K562 (cell line): ENCODE measurements around the gene TP53I3. TPM values are rescaled to one million over a fixed set of nuclear protein-coding genes. Genes with fewer than 3 reads are reported as not detected.

Experiments used
- ATAC-seq: fragments of 200-7000 bp; cut with Tn5 transposase; 3 replicates; pipeline ENCODE4 v1.9.1; 2020; ENCODE audit warnings: moderate library complexity
- BruUV-seq: library from RNA; stranded (reverse); fragments of 400-500 nt; replicated peaks from 2 replicates; lab custom pipeline; 2021; lab: Mats Ljungman, UMichigan
- CTCF ChIA-PET: fragments of 300-600 bp; formaldehyde crosslinking; extraction: SDS; loops from one replicate; lab custom pipeline; 2021; ENCODE audit warnings: low intra/inter-chr PET ratio; lab: Yijun Ruan, JAX
- POLR2A ChIA-PET: fragments of 300-600, 350-650 bp; sonication (Branson Sonifier 250); formaldehyde crosslinking; extraction: SDS; loops from one replicate; lab custom pipeline; 2021; ENCODE audit warnings: antibody characterized with exemption, inconsistent platforms; lab: Yijun Ruan, JAX
- DNase-seq, 4 experiments: peaks; one replicate each; pipeline versions ENCODE4 v3.0.0 to v3.0.0-alpha.2; 2011 to 2018; ENCODE audit warnings: low spot score in 3 of 4, mixed read lengths in 3 of 4; ENCODE audit errors: extremely low read depth in 1 of 4
- FAIRE-seq: peaks from 2 replicates; lab custom pipeline; 2011; peaks lifted over from hg19 to GRCh38; lab: Jason Lieb, UNC
- H2AFZ ChIP-seq: 2 replicates; pipeline ENCODE4 v1.6.0; 2011; ENCODE audit warnings: low read depth, low read length, control low read depth, inconsistent platforms
- H3K27ac ChIP-seq: fragments of 200-600 bp; 3 replicates; pipeline ENCODE4 v1.8.0; 2011; ENCODE audit warnings: low read depth, mild to moderate bottlenecking, control low read depth, inconsistent platforms, low read length, moderate library complexity, mixed read lengths; ENCODE audit errors: extremely low read depth
- H3K27me3 ChIP-seq, 2 experiments: fragments of 300-600 bp in 1 of 2; 2 replicates in 1 of 2; 3 replicates in 1 of 2; pipeline versions ENCODE4 v1.6.0 to v1.8.0; 2011; ENCODE audit warnings: inconsistent platforms in 2 of 2, low read length in 2 of 2, mild to moderate bottlenecking in 1 of 2, mixed read lengths in 1 of 2, moderate library complexity in 1 of 2; ENCODE audit not compliant: control insufficient read depth in 2 of 2, insufficient read depth in 2 of 2
- H3K36me3 ChIP-seq: fragments of 300-600 bp; 3 replicates; pipeline ENCODE4 v1.8.0; 2011; ENCODE audit warnings: mild to moderate bottlenecking, low read length, inconsistent platforms; ENCODE audit not compliant: control insufficient read depth, insufficient read depth
- H3K4me1 ChIP-seq, 2 experiments: fragments of 200-600 bp in 1 of 2; replicated peaks in 1 of 2; 2 replicates in 1 of 2; 3 replicates in 1 of 2; pipeline versions ENCODE4 v1.5.1 to v1.8.0; 2011; ENCODE audit warnings: inconsistent platforms in 2 of 2, low read length in 2 of 2, mild to moderate bottlenecking in 1 of 2, mixed read lengths in 1 of 2, moderate library complexity in 1 of 2; ENCODE audit not compliant: control insufficient read depth in 2 of 2, insufficient read depth in 2 of 2
- H3K4me2 ChIP-seq: 2 replicates; pipeline ENCODE4 v1.6.1; 2011; ENCODE audit warnings: low read length, control low read depth, inconsistent platforms, mixed read lengths; ENCODE audit not compliant: insufficient read depth
- H3K4me3 ChIP-seq: fragments of 200-600 bp; sonication (generic), shearing (Covaris generic); 2 replicates; pipeline ENCODE4 v1.5.1; 2016; ENCODE audit warnings: control low read depth, inconsistent platforms
- H3K79me2 ChIP-seq: fragments of 200-600 bp; 3 replicates; pipeline ENCODE4 v1.8.0; 2011; ENCODE audit warnings: low read length, inconsistent platforms; ENCODE audit not compliant: control insufficient read depth, insufficient read depth
- H3K9ac ChIP-seq, 2 experiments: 2 replicates each; pipeline versions ENCODE4 v1.6.0 to v1.6.1; 2011; ENCODE audit warnings: low read depth in 2 of 2, low read length in 2 of 2, control low read depth in 1 of 2, inconsistent platforms in 1 of 2, mild to moderate bottlenecking in 1 of 2, mixed read lengths in 1 of 2; ENCODE audit not compliant: insufficient read depth in 1 of 2
- H3K9me1 ChIP-seq: one replicate; pipeline ENCODE4 v1.6.0; 2011; ENCODE audit warnings: inconsistent platforms, mild to moderate bottlenecking, low read length, moderate library complexity; ENCODE audit not compliant: control insufficient read depth, insufficient read depth
- H3K9me3 ChIP-seq: replicated peaks from 2 replicates; pipeline ENCODE4 v1.5.1; 2011; ENCODE audit warnings: low read depth, low read length, inconsistent platforms; ENCODE audit not compliant: control insufficient read depth, insufficient read depth
- H4K20me1 ChIP-seq: replicated peaks from 2 replicates; pipeline ENCODE4 v1.6.1; 2011; ENCODE audit warnings: low read length, inconsistent platforms, mixed read lengths; ENCODE audit not compliant: control insufficient read depth, insufficient read depth
- CBFA2T3 ChIP-seq: fragments of 450-650 bp; IDR thresholded peaks from 2 replicates; pipeline ENCODE4 v1.6.1; 2017
- CEBPB ChIP-seq: fragments of 450-650 bp; IDR thresholded peaks from 2 replicates; pipeline ENCODE4 v1.6.1; 2016; ENCODE audit warnings: missing genetic modification characterization, missing compliant biosample characterization
- CTBP1 ChIP-seq: fragments of 450-650 bp; IDR thresholded peaks from 2 replicates; pipeline ENCODE4 v1.6.1; 2016; ENCODE audit warnings: borderline replicate concordance
- ELF1 ChIP-seq: fragments of 200-800 bp; sonication (Bioruptor generic); IDR thresholded peaks from 2 replicates; pipeline ENCODE4 v1.6.1; 2016; ENCODE audit warnings: missing genetic modification characterization, missing compliant biosample characterization
- ESRRA ChIP-seq: fragments of 450-650 bp; IDR thresholded peaks from 2 replicates; pipeline ENCODE4 v1.6.1; 2014; ENCODE audit warnings: low read depth, mild to moderate bottlenecking, moderate library complexity, borderline replicate concordance
- GATA2 ChIP-seq: sonication (generic); formaldehyde crosslinking; IDR thresholded peaks from 2 replicates; pipeline ENCODE4 v1.4.0; 2020; ENCODE audit warnings: mild to moderate bottlenecking, missing genetic modification reagents
- HMG20B ChIP-seq: fragments of 250-450 bp; sonication (Bioruptor Pico); IDR thresholded peaks from 2 replicates; pipeline ENCODE4 v1.5.0; 2021; ENCODE audit warnings: mild to moderate bottlenecking
- ID3 ChIP-seq, 2 experiments: fragments of 250-450 bp in 1 of 2; fragments of 450-650 bp in 1 of 2; sonication (Bioruptor Pico) in 1 of 2; IDR thresholded peaks; 2 replicates each; pipeline versions ENCODE4 v1.6.1 to v1.8.0; 2016 to 2021; ENCODE audit warnings: mild to moderate bottlenecking in 2 of 2, moderate library complexity in 2 of 2, missing compliant biosample characterization in 1 of 2, missing genetic modification characterization in 1 of 2
- IFI16 ChIP-seq: fragments of 250-450 bp; sonication (Bioruptor Pico); IDR thresholded peaks from 2 replicates; pipeline ENCODE4 v2.1.2; 2022; ENCODE audit warnings: mild to moderate bottlenecking, inconsistent platforms
- KDM1A ChIP-seq, 2 experiments: fragments of 450-650 bp; IDR thresholded peaks; 2 replicates each; pipeline ENCODE4 v1.6.1; 2016; ENCODE audit warnings: mild to moderate bottlenecking in 2 of 2
- MAFG ChIP-seq: fragments of 450-650 bp; conservative IDR thresholded peaks from 2 replicates; pipeline ENCODE4 v1.6.1; 2016; ENCODE audit warnings: missing genetic modification characterization, missing compliant biosample characterization
- MAX ChIP-seq: sonication (generic); formaldehyde crosslinking; IDR thresholded peaks from 2 replicates; pipeline ENCODE4 v1.9.0; 2022; ENCODE audit warnings: mild to moderate bottlenecking, missing genetic modification reagents
- PBX2 ChIP-seq, 2 experiments: IDR thresholded peaks in 1 of 2; conservative IDR thresholded peaks in 1 of 2; 2 replicates each; pipeline ENCODE4 v1.6.1; 2016; ENCODE audit warnings: low read depth in 2 of 2, mild to moderate bottlenecking in 1 of 2, missing compliant biosample characterization in 1 of 2, missing genetic modification characterization in 1 of 2, moderate library complexity in 1 of 2
- RCOR1 ChIP-seq, 2 experiments: IDR thresholded peaks; 2 replicates each; pipeline ENCODE4 v1.6.1; 2012; ENCODE audit warnings: low read depth in 2 of 2, low read length in 2 of 2, borderline replicate concordance in 1 of 2, improper control_type of control experiment in 1 of 2
- ZNF644 ChIP-seq: fragments of 200-800 bp; sonication (Bioruptor generic); IDR thresholded peaks from 2 replicates; pipeline ENCODE4 v1.6.1; 2016; ENCODE audit warnings: low read depth, missing genetic modification characterization, missing compliant biosample characterization
- ZNF766 ChIP-seq: fragments of 200-800 bp; sonication (Bioruptor generic); conservative IDR thresholded peaks from 2 replicates; pipeline ENCODE4 v1.6.1; 2016; ENCODE audit warnings: missing genetic modification characterization, missing compliant biosample characterization
- WGBS: fragments of 100-300 bp; shearing (Covaris generic); methylation state at CpG from one replicate; pipeline ENCODE4 v1.1.6; 2016; ENCODE audit warnings: low coverage, mixed read lengths; ENCODE audit not compliant: insufficient coverage; ENCODE audit errors: missing lambda C conversion rate; 5-methylcytosine and 5-hydroxymethylcytosine counted together
- in situ Hi-C: fragments of 300-500 bp; cut with MboI; formaldehyde crosslinking; loops from 4 replicates; pipeline ENCODE4 v1.15.0; 2018; ENCODE audit warnings: inconsistent platforms, mixed read lengths
- intact Hi-C: fragments of 100-400 bp; cut with micrococcal nuclease; formaldehyde crosslinking; loops from 2 replicates; pipeline ENCODE4 v1.14.2; 2022
- polyA plus RNA-seq, 8 experiments: library from polyadenylated mRNA; depleted of rRNA in 4 of 8; stranded (reverse) in 5 of 8; unstranded in 3 of 8; fragments of >200 nt; fragmentation: Nextera tagmentation in 2 of 8; fragmentation: Illumina TruSeq in 1 of 8; extraction: Ambion mirVana in 2 of 8; extraction: Trizol in 1 of 8; gene quantifications; 2 replicates each; pipeline versions ENCODE4 v1.2.1 to v1.2.3, GENCODE V29; 2011 to 2014; ENCODE audit warnings: inconsistent platforms in 1 of 8, missing spikeins in 1 of 8
- total RNA-seq, 7 experiments: library from RNA; depleted of rRNA in 6 of 7; stranded (reverse); fragments of >200 nt in 6 of 7; fragmentation: Illumina TruSeq in 2 of 7; extraction: Trizol in 2 of 7; gene quantifications; 2 replicates each; pipeline versions ENCODE4 v1.2.1 to v1.2.3, GENCODE V29; 2011 to 2021; ENCODE audit warnings: low replicate concordance in 1 of 7

TP53I3 gene
- total and polyA plus RNA-seq, 9 of the 15 experiments (the other 6 are each of a cell fraction or from before 2014, with no cell fraction given) = 0.65 to 9.5 (median 5.6) TPM

GRCh38 chr2:24085200-24085489 lies 511 bp upstream of the TP53I3 start:
- Histone ChIP-seq H3K9me1 (no peaks in the 10 kb centered on the region), H4K20me1 (no peaks in the 10 kb centered on the region), H3K9me3 (no peaks in the 10 kb centered on the region), H2AFZ (peak overlapping the region; percentile 95), H3K27me3 (no peaks in the 10 kb centered on the region), H3K27ac (peak overlapping the region; percentile 75), H3K36me3 (peaks cover 13% of the 10 kb centered on the region; the same call in 2 of the 3 replicates), H3K4me1 (peaks cover 12 to 18% of the 10 kb centered on the region in 2 experiments; a peak in 4 of 5 replicates), H3K4me2 (peak overlapping the region; percentile 89), H3K9ac (peak overlapping the region; percentile 77 to 94), H3K79me2 (no peaks in the 10 kb centered on the region; the same call in 2 of the 3 replicates), H3K4me3 (peak overlapping the region; percentile 58)
- ATAC-seq (0 out of 3 replicates have a peak, but pooled peaks have one; percentile 3), FAIRE-seq (peak; percentile 80), DNase-seq (peak; percentile 56 to 78 (median 62))
- BruUV-seq = no TSS peak
- in situ Hi-C loops (no loop called here), intact Hi-C loops (loop anchor here (2.0 kb wide), 3 partner anchors 38 to 260 kb away; partner anchors contain the start of genes ATAD2B, FAM228B and PFN4)
- WGBS = 6% methylated on average over 10 of the region's 11 CpGs
- POLR2A ChIA-PET = interaction anchor here (0.9 to 1.8 kb wide), 4 partner anchors 9 to 74 kb away, joined by 3 to 7 read pairs (median 4); partner anchors contain the start of gene SF3B6
- CTCF ChIA-PET = interaction anchor here (2.0 to 2.3 kb wide), 2 partner anchors 79 to 159 kb away, joined by 10 read pairs; partner anchors contain the start of gene ATAD2B
- TF ChIP-seq IFI16 = no peak
- peak; percentile 14 for TF ChIP-seq CTBP1
- peak; percentile 52 for TF ChIP-seq CBFA2T3
- TF ChIP-seq PBX2 (CRISPR knock-in tag; IDR thresholded peaks at IDR 0.05; ENCODE audit: low read depth) = no peak
- no peak for TF ChIP-seq PBX2 (tag; conservative IDR thresholded peaks at IDR 0.05; ENCODE audit: low read depth)
- no peak for TF ChIP-seq ZNF644 (tag)
- peak; percentile 42; the same call in 1 of the 2 replicates for TF ChIP-seq CEBPB (tag)
- no peak for TF ChIP-seq MAFG
- TF ChIP-seq ZNF766 (CRISPR knock-in tag) = 0 out of 2 replicates have a peak, but pooled peaks have one; percentile 36
- TF ChIP-seq HMG20B = no peak
- TF ChIP-seq ID3 (CRISPR knock-in tag; IDR thresholded peaks at IDR 0.05) = no peak
- TF ChIP-seq ID3 (tag; IDR thresholded peaks at IDR 0.05) = 0 out of 2 replicates have a peak, but pooled peaks have one; percentile 37
- peak; percentile 30; the same call in 1 of the 2 replicates for TF ChIP-seq GATA2 (CRISPR knock-in tag)
- peak; percentile 9; the same call in 1 of the 2 replicates for TF ChIP-seq ELF1 (tag)
- peak; percentile 50 to 64; a peak in 3 of 4 replicates for TF ChIP-seq KDM1A (IDR thresholded peaks at IDR 0.05)
- TF ChIP-seq RCOR1 (IDR thresholded peaks at IDR 0.05; ENCODE audit: borderline replicate concordance in 1 of 2, low read depth in 2 of 2, low read length in 2 of 2) = peak; percentile 9 to 81; a peak in 3 of 4 replicates
- no peak for TF ChIP-seq ESRRA
- TF ChIP-seq MAX (CRISPR knock-in tag) = peak; percentile 3; the same call in 1 of the 2 replicates
